Osteocyte (in vitro differentiated cells): ENCODE measurements around the gene CATSPERZ. TPM values are rescaled to one million over a fixed set of nuclear protein-coding genes. Genes with fewer than 3 reads are reported as not detected.

Experiments used
- DNase-seq: peaks from one replicate; pipeline ENCODE4 v3.0.0; 2021; ENCODE audit warnings: mixed read lengths; ENCODE audit not compliant: unreplicated experiment; ENCODE audit errors: extremely low spot score
- H3K27ac Mint-ChIP-seq: one replicate; pipeline ENCODE4 v1.8.0; 2021; ENCODE audit warnings: mild to moderate bottlenecking, mixed read lengths; ENCODE audit not compliant: unreplicated experiment
- H3K27me3 Mint-ChIP-seq: one replicate; pipeline ENCODE4 v1.8.0; 2021; ENCODE audit warnings: mixed read lengths; ENCODE audit not compliant: unreplicated experiment
- H3K36me3 Mint-ChIP-seq: one replicate; pipeline ENCODE4 v1.8.0; 2021; ENCODE audit warnings: mixed read lengths; ENCODE audit not compliant: unreplicated experiment
- H3K4me1 Mint-ChIP-seq: one replicate; pipeline ENCODE4 v1.8.0; 2021; ENCODE audit warnings: mixed read lengths; ENCODE audit not compliant: unreplicated experiment
- H3K4me3 Mint-ChIP-seq: one replicate; pipeline ENCODE4 v1.8.0; 2021; ENCODE audit warnings: mild to moderate bottlenecking, moderate library complexity, mixed read lengths; ENCODE audit not compliant: unreplicated experiment
- H3K9me3 Mint-ChIP-seq: one replicate; pipeline ENCODE4 v1.8.0; 2021; ENCODE audit warnings: mixed read lengths; ENCODE audit not compliant: unreplicated experiment
- total RNA-seq: library from RNA; stranded (reverse); gene quantifications from 2 replicates; pipeline ENCODE4 v1.2.1, GENCODE V29; 2021
- TF ChIP-seq, protein P1 (sequence below): fragments of 200-600 bp; sonication (generic); IDR thresholded peaks from 2 replicates; pipeline ENCODE4 v1.5.0; 2021; ENCODE audit warnings: antibody characterized with exemption, mild to moderate bottlenecking, moderate library complexity

CATSPERZ gene
- total RNA-seq, 1 donor from 2014 or later = not detected

DNA sequence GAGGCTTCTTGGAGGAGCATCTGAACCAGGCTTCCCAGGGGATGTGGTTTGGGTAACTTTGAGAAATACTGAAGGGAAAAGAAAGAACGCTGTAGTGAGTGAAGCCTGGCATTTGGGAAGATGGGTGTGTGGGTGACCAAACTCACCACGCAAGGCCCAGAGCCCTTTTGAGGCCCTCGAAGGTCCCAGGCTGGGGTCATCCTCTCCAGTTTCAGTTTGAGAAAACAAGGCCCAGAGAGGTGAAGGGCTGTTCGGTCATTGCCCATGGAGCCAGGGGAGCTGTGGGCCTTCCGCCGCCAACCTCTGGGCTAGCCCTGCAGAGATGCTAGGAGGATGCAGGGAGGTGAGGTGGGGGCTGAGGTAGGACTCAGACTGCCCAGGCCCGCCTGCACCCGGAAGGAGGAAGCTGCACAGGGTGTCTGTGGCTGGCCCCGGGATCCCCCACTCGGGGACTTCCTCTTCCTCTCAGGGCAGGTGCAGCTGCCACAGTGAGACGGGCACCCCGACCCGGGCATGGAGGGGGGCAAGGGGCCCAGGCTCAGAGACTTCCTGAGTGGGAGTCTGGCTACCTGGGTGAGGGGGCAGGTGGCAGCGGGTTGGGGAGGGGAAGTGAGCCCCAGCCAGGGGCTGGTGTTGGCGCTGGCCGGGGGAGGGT, 39.7 kb downstream of the CATSPERZ start, which contains the start of gene CCDC88B:
CCDC88B (plus strand) TSS at position 451 of the 655 bp plus-strand sequence; CDS start at position 514, 63 bp downstream.
- Mint-ChIP-seq H3K4me3 (no peak within 1 kb of the TSS), H3K9me3 (no peaks in the 10 kb centered on the region), H3K27ac (no peak within 1 kb of the TSS), H3K36me3 (no peaks in the 10 kb centered on the region), H3K27me3 (no peaks in the 10 kb centered on the region), H3K4me1 (peaks cover 4% of the 10 kb centered on the region)
- DNase-seq = no peak
- TF ChIP-seq, protein P1, sequence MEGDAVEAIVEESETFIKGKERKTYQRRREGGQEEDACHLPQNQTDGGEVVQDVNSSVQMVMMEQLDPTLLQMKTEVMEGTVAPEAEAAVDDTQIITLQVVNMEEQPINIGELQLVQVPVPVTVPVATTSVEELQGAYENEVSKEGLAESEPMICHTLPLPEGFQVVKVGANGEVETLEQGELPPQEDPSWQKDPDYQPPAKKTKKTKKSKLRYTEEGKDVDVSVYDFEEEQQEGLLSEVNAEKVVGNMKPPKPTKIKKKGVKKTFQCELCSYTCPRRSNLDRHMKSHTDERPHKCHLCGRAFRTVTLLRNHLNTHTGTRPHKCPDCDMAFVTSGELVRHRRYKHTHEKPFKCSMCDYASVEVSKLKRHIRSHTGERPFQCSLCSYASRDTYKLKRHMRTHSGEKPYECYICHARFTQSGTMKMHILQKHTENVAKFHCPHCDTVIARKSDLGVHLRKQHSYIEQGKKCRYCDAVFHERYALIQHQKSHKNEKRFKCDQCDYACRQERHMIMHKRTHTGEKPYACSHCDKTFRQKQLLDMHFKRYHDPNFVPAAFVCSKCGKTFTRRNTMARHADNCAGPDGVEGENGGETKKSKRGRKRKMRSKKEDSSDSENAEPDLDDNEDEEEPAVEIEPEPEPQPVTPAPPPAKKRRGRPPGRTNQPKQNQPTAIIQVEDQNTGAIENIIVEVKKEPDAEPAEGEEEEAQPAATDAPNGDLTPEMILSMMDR = no peak

DNA sequence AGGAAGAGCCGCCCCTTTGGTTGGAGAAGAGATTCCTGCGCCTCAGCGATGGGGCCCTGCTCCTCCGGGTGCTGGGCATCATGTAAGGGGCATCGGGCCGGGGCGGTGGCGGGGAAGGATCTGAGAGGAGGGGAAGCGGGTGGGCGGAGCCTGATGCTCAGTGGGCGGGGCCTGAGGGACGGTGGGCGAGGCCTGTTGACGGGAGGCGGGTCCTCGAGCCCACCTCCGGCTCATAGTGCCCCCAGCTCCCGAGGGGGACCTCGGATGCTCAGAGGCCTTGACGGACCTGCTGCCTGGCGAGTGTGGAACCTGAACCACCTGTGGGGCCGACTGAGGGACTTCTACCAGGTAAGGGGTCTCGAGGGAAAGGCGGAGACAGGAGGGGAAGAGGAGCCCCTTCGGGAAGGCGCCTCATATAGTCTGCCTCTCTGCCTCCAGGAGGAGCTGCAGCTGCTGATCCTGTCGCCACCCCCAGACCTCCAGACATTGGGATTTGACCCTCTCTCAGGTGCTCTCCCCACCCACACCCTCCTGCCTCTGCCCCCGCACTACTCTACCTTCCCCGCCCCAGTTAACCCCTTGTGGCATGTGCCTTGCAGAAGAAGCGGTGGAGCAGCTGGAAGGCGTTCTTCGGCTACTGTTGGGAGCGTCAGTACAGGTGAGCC, 40.6 kb downstream of the CATSPERZ start:
- Mint-ChIP-seq H3K27ac (no peak overlapping the region), H3K36me3 (no peaks in the 10 kb centered on the region), H3K4me3 (no peak overlapping the region), H3K9me3 (no peaks in the 10 kb centered on the region), H3K27me3 (no peaks in the 10 kb centered on the region), H3K4me1 (no peaks in the 10 kb centered on the region)
- TF ChIP-seq, protein P1 = no peak
- no peak for DNase-seq

DNA sequence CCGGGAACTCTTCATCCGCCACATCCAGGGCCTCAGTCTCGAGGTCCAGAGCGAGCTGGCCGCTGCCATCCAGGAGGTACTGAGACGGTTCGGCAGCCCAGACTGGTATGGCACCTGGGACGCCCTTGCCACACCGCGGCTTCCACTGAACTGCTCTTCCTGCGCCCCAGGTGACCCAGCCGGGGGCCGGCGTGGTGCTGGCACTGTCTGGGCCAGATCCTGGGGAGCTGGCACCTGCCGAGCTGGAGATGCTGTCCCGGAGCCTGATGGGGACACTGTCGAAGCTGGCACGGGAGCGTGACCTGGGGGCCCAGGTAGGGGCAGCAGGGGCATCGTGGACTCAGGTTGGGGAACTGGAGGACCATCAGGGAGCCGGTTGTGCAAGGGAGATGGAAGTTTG, 41.3 kb downstream of the CATSPERZ start:
- H3K36me3 Mint-ChIP-seq = no peaks in the 10 kb centered on the region
- no peaks in the 10 kb centered on the region for H3K4me1 Mint-ChIP-seq
- no peak for DNase-seq
- H3K9me3 Mint-ChIP-seq = no peaks in the 10 kb centered on the region
- TF ChIP-seq, protein P1 = no peak
- no peak overlapping the region for H3K27ac Mint-ChIP-seq
- no peaks in the 10 kb centered on the region for H3K27me3 Mint-ChIP-seq
- no peak overlapping the region for H3K4me3 Mint-ChIP-seq

DNA sequence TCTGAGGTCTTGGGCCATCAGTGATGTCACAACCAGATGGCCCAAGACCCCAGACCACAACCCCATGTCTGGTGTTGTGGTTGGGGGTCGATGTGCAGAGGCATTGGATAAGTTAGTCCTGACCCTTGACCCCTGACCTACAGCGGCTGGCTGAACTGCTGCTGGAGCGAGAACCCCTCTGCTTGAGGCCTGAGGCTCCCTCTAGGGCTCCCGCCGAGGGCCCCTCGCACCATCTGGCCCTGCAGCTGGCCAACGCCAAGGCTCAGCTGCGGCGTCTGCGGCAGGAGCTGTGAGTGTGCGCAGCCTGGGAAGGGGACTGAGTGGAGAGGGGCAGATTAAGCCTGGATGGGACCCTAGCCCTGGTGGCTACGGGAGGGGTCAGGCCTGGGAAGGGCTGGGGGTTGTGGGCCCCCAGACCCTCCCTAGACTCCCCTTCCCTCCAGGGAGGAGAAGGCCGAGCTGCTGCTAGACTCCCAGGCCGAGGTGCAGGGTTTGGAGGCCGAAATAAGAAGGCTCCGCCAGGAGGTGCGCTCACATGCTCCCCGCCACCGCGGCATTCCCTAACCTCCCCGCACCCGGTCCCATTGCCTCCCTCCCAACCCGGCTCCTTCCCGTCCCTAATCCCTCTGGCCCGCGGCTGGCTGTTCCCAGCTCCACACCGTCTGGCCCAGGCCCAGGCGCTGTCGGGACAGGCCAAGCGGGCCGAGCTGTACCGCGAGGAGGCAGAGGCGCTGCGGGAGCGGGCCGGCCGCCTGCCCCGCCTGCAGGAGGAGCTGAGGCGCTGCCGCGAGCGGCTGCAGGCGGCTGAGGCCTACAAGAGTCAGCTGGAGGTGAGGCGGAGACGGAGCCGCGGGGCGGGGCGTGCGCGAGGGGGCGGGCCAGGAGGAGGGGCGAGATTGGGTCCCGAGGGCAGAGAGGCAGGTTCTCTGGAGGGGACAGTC, 42.0 kb downstream of the CATSPERZ start:
- Mint-ChIP-seq H3K27ac (no peak overlapping the region), H3K4me3 (no peak overlapping the region)

More for the DNA sequence above, 42.0 kb downstream of the CATSPERZ start:
- Mint-ChIP-seq H3K36me3 (no peaks in the 10 kb centered on the region), H3K4me1 (no peaks in the 10 kb centered on the region), H3K9me3 (no peaks in the 10 kb centered on the region), H3K27me3 (no peaks in the 10 kb centered on the region)
- DNase-seq = no peak
- TF ChIP-seq, protein P1 = peak; percentile 30
